Activated T-cell treated with anti-CD3 and anti-CD28 coated beads, Interleukin-2, amount 50 U/mL, for 4 hours (primary cell): Measurements from ENCODE around the gene ULK4. TPM values are rescaled to one million over a fixed set of nuclear protein-coding genes. Genes with fewer than 3 reads are reported as not detected.
"Not testable (repeated sequence)": the region's sequence is repeated elsewhere in the genome, so short reads cannot be mapped to it uniquely, and the experiment has no call there.

ENCODE experiments used
- ATAC-seq, 2 donors: fragments of 200-7000 bp; cut with Tn5 transposase; one replicate each; pipeline ENCODE4 v1.10.0; 2021
- DNase-seq: peaks from one replicate; pipeline ENCODE4 v3.0.0-alpha.2; 2020
- H3K27me3 Mint-ChIP-seq: one replicate; pipeline ENCODE4 v1.8.0; 2021; ENCODE audit warnings: low read depth, mixed read lengths
- H3K36me3 Mint-ChIP-seq: one replicate; pipeline ENCODE4 v1.8.0; 2022; ENCODE audit warnings: mixed read lengths; ENCODE audit not compliant: insufficient read depth
- H3K4me1 Mint-ChIP-seq: one replicate; pipeline ENCODE4 v1.8.0; 2021; ENCODE audit warnings: low read depth, mixed read lengths
- H3K4me3 Mint-ChIP-seq: one replicate; pipeline ENCODE4 v1.8.0; 2021; ENCODE audit warnings: mild to moderate bottlenecking, moderate library complexity, mixed read lengths
- H3K9me3 Mint-ChIP-seq: one replicate; pipeline ENCODE4 v1.8.0; 2021; ENCODE audit warnings: mixed read lengths
- total RNA-seq, 3 donors: library from RNA; stranded (reverse); gene quantifications; one replicate each; pipeline ENCODE4 v1.2.1, GENCODE V29; 2021

Gene ULK4
- total RNA-seq, 3 donors from 2014 or later = 7.3 to 8.8 (median 8.2) TPM

DNA sequence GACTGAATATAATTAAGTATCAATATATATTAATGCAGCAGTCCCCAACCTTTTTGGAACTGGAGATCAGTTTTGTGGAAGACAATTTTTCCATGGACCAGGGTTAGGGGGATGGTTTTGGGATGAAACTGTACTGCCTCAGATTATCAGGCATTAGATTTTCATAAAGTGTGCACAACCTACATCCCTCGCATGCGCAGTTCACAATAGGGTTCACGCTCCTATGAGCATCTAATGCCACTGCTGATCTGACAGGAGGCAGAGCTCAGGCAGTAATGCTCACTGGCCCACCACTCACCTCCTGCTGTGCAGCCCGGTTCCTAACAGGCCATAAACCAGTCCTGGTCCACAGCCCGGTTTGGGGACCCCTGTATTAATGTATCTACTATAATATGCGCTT lies 95.6 kb downstream of the ULK4 start:
- no peaks in the 10 kb centered on the region for H3K27me3 Mint-ChIP-seq

DNA sequence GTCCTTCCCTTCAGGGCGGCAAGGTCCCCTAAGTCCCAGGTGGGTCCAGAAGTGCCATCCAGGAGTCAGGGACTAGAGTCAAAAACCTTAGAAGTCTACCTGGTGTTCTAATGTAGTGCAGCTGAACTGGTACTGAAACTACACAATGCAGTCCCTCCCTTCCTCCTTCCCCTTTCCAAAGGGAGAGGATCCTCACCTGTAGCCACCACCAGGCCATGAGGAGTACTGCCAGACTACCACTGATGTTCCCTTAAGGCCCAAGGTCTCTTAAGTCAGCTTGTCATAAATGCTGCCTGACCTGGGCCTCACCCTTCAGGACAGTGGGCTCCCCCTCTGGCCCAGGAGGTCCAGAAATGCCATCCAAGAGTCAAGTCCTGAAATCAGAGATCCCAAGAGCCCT lies 98.9 kb downstream of the ULK4 start:
- Mint-ChIP-seq H3K27me3 (no peaks in the 10 kb centered on the region), H3K4me1 (no peaks in the 10 kb centered on the region), H3K9me3 (no peaks in the 10 kb centered on the region), H3K36me3 (peaks cover 17% of the 10 kb centered on the region), H3K4me3 (no peak overlapping the region)
- ATAC-seq = peak in 1 of 2 donors; percentile 10
- DNase-seq = no peak

More for the DNA sequence above, 95.6 kb downstream of the ULK4 start:
- Mint-ChIP-seq H3K9me3 (no peaks in the 10 kb centered on the region), H3K4me1 (no peaks in the 10 kb centered on the region), H3K36me3 (peaks cover 14% of the 10 kb centered on the region), H3K4me3 (no peak overlapping the region)
- no peak for ATAC-seq
- DNase-seq = no peak

DNA sequence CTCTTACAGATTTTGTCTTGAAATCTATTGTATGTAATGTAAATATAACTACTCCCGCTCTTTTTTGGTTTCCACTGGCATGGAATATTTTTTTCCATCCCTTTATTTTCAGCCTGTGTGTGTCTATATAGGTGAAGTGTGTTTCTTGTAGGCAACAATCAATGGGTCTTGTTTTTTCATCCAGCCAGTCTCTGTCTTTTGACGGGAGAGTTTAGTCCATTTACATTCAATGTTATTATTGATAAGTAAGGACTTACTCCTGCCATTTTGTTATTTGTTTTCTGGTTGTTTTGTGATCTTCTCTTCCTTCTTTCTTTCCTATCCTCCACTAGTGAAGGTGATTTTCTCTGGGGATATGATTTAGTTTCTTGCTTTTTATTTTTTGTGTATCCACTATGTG lies 101.4 kb downstream of the ULK4 start:
- not testable (repeated sequence) for H3K4me3 Mint-ChIP-seq, H3K27me3 Mint-ChIP-seq, ATAC-seq, H3K9me3 Mint-ChIP-seq, DNase-seq, H3K4me1 Mint-ChIP-seq
- H3K36me3 Mint-ChIP-seq = peaks cover 19% of the 10 kb centered on the region

DNA sequence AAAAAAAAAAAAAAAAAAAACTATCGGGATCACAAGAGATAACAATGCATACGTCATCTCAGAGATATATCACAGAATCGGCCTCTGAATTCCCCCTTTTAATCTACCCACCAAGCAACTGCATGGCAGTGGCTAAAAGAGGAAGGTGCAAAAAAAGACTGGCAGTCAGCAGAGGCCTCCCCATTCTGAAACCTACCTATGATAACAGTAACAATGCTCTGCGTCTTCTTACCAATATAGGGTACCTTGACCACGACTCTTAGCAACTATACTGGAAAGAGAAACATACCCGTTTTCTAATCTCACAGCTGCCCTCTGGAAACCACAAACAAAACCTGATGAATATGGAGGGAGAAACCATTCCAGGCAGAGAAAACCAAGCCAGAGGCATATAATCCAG lies 106.9 kb downstream of the ULK4 start:
- DNase-seq = no peak

DNA sequence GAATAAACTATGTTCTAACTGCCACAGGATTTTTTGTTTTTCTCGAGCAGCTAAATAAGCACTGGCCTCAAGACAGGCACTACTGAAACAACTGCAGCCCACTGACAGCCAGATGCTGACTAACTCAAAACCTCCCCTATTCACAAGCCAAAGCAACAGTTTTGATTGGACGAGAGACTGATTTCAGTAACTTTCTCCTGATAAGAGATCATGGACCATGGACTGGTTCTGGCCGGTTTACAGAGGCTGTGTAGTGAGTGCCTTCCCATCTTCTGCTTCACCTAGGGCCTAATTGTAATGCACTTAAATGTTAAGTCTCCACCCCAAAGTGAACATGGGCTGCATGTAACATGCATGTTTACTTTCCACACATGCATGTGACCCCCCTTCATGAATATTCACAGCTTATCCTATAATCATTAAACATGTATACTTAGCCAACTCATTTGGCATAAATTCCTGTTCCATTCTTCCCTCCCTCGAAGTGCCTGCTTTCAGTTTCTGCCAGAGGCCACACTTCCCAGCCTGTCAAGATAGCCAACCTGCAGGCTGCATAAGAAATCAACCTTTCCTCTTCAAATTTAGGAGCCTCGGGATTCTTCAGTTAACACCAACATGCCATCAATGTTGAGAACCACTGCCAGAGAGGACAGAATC lies 108.2 kb downstream of the ULK4 start:
- ATAC-seq (no peak), DNase-seq (no peak)
- no peak overlapping the region for H3K4me3 Mint-ChIP-seq
- H3K4me1 Mint-ChIP-seq = peaks cover 6% of the 10 kb centered on the region
- H3K9me3 Mint-ChIP-seq = no peaks in the 10 kb centered on the region
- peaks cover 21% of the 10 kb centered on the region for H3K36me3 Mint-ChIP-seq
- H3K27me3 Mint-ChIP-seq = no peaks in the 10 kb centered on the region

More for the DNA sequence above, 106.9 kb downstream of the ULK4 start:
- H3K4me1 Mint-ChIP-seq = no peaks in the 10 kb centered on the region
- ATAC-seq = no peak
- peaks cover 26% of the 10 kb centered on the region for H3K36me3 Mint-ChIP-seq
- no peaks in the 10 kb centered on the region for H3K27me3 Mint-ChIP-seq
- H3K9me3 Mint-ChIP-seq = no peaks in the 10 kb centered on the region
- no peak overlapping the region for H3K4me3 Mint-ChIP-seq

DNA sequence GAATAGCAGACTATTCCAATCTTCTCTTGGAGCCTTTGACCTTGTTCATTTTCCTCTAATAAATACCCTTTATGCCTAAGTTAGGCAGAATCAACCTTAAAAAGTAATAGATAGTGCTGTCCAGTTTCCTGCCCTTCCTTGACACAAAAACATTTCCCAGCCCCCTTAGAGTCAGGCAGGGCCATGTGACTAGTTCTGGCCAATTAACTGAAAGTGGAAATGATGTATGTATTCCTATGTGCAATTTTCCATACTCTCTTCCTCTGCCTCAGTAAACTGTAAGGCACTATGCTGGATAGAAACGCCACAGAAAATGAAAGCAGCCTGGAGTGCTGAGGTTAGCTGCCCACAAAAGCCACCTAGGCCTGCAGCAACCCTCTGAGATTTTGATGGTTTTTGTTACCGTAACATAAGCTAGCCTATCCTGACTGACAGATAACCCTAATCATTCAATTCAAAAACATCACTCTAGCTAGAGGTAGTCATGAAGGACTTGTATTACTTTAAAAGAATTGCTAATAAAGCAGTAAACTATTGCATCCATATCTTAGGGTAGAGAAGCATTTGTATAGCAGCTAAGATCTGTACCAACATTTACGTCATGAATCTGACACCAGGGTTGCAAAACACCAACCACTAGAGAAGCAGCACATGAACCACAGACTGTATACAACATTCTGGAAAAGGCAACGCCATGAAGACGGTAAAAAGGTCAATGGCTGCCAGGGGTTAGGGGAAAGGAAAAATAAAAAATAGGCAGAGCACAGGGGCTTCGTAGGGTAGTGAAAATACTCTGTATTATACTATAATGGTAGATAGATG lies 112.9 kb downstream of the ULK4 start:
- ATAC-seq = peak in 1 of 2 donors; percentile 32
- H3K4me3 Mint-ChIP-seq = no peak overlapping the region

DNA sequence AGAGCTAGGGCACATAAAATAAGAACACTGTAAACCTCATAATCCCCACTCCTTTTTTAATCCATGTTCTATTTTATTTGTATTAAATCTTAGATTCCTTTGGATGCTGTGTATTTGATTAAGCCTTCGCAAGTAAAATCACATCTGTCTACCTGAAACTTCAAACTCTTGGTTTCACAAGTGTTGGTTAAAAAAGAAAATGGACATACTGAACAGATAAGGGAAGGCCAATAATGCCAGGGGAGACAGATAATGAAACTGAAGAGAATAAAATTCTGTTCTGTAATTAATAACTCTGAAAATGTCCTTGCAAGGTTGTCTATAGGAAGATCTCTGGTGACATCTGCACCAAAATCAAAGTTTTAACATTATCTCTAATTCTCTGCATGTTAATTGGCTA lies 114.2 kb downstream of the ULK4 start:
- Mint-ChIP-seq H3K4me3 (no peak overlapping the region), H3K4me1 (peaks cover 7% of the 10 kb centered on the region), H3K27me3 (no peaks in the 10 kb centered on the region), H3K36me3 (peaks cover 20% of the 10 kb centered on the region), H3K9me3 (peaks cover 5% of the 10 kb centered on the region)
- ATAC-seq = no peak
- DNase-seq = no peak

More for the DNA sequence above, 112.9 kb downstream of the ULK4 start:
- Mint-ChIP-seq H3K36me3 (peaks cover 17% of the 10 kb centered on the region), H3K27me3 (no peaks in the 10 kb centered on the region), H3K9me3 (no peaks in the 10 kb centered on the region), H3K4me1 (peaks cover 7% of the 10 kb centered on the region)
- DNase-seq = no peak

DNA sequence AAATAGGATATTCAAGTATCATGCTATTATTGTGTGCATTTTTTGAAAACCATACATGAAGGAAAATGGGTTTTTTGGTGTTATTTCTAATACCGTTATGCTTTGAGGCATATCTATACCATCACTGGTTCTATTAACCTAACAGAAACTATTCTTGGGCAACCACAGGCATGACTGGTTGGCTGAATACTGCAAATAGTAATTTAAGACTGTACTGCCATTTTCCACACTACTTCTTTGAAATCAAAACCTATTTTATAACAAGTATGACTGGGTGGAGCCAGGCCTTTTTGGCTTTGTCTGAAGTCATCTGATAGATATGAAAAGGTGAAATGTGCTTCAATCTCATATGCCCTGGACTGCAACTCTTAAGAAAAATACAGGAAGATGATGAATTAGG lies 115.1 kb downstream of the ULK4 start:
- Mint-ChIP-seq H3K4me1 (peaks cover 7% of the 10 kb centered on the region), H3K27me3 (no peaks in the 10 kb centered on the region), H3K4me3 (no peak overlapping the region), H3K36me3 (peaks cover 16% of the 10 kb centered on the region), H3K9me3 (peaks cover 9% of the 10 kb centered on the region)
- ATAC-seq (peak; percentile 30 to 35), DNase-seq (no peak)

DNA sequence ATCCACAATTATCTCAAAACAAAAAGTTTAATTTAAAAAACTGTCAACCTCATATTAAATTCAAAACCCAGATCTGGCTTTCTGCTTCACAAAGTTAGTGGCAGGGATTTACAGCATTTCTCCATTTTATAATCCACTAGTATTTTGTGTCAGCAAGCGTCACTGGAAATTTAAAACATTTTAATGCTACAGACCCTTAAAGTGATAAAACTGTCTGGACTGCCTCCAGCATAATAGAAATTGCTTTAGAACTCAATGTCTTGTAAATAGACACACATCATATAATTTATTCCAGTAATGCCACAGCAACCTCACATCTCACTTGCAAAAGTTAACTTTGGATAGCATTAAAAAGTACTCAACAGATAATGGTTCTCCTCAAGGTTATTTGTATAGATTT lies 116.1 kb downstream of the ULK4 start:
- peaks cover 7% of the 10 kb centered on the region for H3K4me1 Mint-ChIP-seq
- peaks cover 9% of the 10 kb centered on the region for H3K9me3 Mint-ChIP-seq
- ATAC-seq (no peak), DNase-seq (no peak)
- H3K4me3 Mint-ChIP-seq = no peak overlapping the region
- peaks cover 16% of the 10 kb centered on the region for H3K36me3 Mint-ChIP-seq
- no peaks in the 10 kb centered on the region for H3K27me3 Mint-ChIP-seq

DNA sequence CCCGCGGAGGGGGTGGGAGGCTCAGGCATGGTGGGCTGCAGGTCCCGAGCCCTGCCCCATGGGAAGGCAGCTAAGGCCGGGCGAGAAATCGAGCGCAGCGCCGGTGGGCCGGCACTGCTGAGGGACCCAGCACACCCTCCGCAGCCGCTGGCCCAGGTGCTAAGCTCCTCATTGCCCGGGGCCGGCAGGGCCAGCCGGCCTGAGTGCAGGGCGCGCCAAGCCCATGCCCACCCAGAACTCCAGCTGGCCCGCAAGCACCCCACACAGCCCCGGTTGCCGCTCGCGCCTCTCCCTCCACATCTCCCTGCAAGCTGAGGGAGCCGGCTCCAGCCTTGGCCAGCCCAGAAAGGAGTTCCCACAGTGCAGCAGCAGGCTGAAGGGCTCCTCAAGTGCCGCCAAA lies 117.6 kb downstream of the ULK4 start:
- H3K4me3 Mint-ChIP-seq, ATAC-seq, H3K27me3 Mint-ChIP-seq, H3K4me1 Mint-ChIP-seq, H3K9me3 Mint-ChIP-seq, DNase-seq: not testable (repeated sequence)
- H3K36me3 Mint-ChIP-seq = peaks cover 20% of the 10 kb centered on the region

DNA sequence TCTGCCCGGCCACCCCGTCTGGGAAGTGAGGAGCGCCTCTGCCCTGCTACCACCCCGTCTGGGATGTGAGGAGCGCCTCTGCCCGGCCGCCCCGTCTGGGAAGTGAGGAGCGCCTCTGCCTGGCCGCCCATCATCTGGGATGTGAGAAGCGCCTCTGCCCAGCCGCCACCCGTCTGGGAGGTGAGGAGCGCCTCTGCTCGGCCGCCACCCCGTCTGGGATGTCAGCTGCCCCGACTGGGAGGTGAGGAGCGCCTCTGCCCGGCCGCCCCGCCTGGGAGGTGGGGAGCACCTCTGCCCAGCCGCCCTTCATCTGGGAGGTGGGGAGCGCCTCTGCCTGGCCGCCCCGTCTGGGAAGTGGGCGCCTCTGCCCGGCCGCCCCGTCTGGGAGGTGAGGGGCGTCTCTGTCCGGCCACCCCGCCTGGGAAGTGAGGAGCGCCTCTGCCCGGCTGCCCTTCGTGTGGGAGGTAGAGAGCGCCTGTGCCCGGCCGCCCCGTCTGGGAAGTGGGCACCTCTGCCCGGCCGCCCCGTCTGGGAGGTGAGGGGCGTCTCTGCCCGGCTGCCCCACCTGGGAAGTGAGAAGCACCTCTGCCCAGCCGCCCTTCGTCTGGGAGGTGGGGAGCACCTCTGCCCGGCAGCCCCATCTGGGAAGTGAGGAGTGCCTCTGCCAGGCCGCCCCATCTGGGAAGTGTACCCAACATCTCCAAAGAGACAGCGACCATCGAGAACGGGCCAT lies 120.8 kb downstream of the ULK4 start:
- not testable (repeated sequence) for H3K4me1 Mint-ChIP-seq, DNase-seq, H3K9me3 Mint-ChIP-seq, ATAC-seq, H3K27me3 Mint-ChIP-seq, H3K4me3 Mint-ChIP-seq
- peaks cover 20% of the 10 kb centered on the region for H3K36me3 Mint-ChIP-seq

DNA sequence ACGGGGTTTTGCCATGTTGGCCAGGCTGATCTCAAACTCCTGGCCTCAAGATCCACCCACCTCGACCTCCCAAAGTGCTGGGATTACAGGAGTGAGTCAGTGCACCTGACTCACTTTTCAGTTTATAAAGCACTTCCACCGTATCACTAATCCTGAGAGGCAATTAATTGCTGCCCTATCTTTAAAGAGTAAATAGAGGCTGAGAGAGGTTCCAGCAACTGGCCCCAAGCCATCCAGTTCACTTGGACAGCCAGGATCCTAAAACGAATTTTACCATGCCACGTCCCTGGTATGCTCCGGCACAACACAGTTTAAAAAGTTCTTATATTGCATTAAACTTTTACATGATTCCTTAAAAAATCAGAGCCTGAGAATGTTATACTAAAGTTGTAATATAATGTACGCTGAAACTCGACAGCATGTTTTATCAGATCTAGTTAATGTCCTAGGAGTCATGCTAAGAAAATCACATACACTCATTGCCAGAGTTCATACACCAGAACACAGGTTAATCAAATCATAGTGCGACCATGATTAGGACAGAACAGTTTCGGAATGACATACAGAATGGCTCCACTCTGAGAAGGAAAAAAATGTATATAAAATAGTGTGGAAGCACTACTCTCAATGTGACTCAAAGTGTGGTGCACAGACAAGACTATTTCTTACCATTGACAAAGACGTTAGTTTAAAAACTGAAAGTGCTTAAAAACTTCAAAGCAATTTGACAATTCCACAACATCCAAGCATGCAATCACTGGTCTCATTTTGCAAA lies 125.4 kb downstream of the ULK4 start:
- H3K4me1 Mint-ChIP-seq = peaks cover 4% of the 10 kb centered on the region
- DNase-seq (no peak), ATAC-seq (peak; percentile 87 to 88)
- H3K36me3 Mint-ChIP-seq = peaks cover 15% of the 10 kb centered on the region
- no peaks in the 10 kb centered on the region for H3K27me3 Mint-ChIP-seq
- H3K4me3 Mint-ChIP-seq = no peak overlapping the region
- H3K9me3 Mint-ChIP-seq = peaks cover 5% of the 10 kb centered on the region

DNA sequence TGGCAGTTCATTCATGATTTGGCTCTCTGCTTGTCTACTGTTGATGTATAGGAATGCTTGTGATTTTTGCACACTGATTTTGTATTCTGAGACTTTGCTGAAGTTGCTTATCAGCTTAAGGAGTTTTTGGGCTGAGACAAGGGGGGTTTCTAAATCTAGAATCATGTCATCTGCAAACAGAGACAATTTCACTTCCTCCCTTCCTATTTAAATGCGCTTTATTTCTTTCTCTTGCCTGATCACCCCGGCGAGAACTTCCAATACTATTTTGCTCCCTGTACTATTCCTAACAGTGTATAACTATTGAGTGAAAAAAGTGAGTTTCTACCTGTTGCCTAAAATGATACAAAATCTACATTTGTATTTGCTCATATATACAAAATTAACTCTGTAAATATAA lies 128.3 kb downstream of the ULK4 start:
- no peak overlapping the region for H3K4me3 Mint-ChIP-seq
- no peak for ATAC-seq
- peaks cover 10% of the 10 kb centered on the region for H3K9me3 Mint-ChIP-seq
- H3K36me3 Mint-ChIP-seq = peaks cover 15% of the 10 kb centered on the region
- peaks cover 4% of the 10 kb centered on the region for H3K4me1 Mint-ChIP-seq
- no peaks in the 10 kb centered on the region for H3K27me3 Mint-ChIP-seq
- no peak for DNase-seq

DNA sequence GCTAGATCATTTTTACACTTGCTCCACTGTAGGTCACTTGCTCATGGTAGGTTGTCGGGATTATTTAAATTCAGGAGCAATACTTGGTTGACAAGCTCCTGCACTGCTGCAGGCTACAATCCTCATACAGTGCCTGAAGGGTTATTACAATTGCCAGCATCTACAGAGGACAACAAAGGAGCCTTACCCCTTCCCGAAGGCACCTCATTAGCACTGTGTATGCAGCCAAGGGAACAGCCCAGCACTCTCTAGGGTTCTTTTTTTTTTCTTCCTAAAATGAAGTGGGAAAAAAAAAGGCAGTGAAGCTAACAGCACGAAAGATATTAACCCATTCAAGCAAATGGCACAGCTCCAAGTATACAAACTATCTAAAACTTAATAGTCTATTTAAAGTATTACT lies 142.7 kb downstream of the ULK4 start:
- DNase-seq (no peak), ATAC-seq (no peak)
- Mint-ChIP-seq H3K9me3 (no peaks in the 10 kb centered on the region), H3K4me1 (no peaks in the 10 kb centered on the region), H3K4me3 (no peak overlapping the region), H3K36me3 (peaks cover 33% of the 10 kb centered on the region), H3K27me3 (no peaks in the 10 kb centered on the region)
